ENCODE results near the gene ADAM12. TPM values are rescaled to one million over a fixed set of nuclear protein-coding genes. Genes with fewer than 3 reads are reported as not detected.

Gene ADAM12
- total RNA-seq, 3 donors from 2014 or later (not counting 1 experiment from before 2014, with no cell fraction given) = 1.6 to 1.9 (median 1.8) TPM

DNA sequence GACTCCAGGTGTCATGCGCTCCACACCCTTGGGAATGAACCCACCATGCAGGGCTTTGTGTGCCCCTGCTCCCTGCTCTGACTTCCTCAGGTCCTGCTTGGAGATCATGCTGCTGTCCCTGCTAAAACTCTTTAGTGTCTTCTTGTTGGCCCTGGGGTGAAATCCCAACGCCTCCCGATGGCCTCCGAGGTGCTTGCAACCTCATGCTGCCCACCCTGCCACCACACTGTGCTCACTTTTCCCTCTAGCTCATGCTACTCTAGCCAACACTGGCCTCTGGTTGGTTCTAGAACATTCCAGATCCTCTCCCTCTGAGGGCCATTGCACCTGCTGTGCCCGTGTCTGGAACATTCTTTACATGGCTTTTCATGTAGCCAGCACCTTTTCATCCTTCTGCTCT is 227.7 kb downstream of the ADAM12 start:
- no peak overlapping the region for H3K27ac ChIP-seq (ENCODE audit: low read length)
- H3K9me3 ChIP-seq (ENCODE audit: control insufficient read depth, insufficient read depth, low read length) = no peaks in the 10 kb centered on the region
- H3K4me1 Mint-ChIP-seq = peaks cover 0 to 4% of the 10 kb centered on the region in 2 donors
- ATAC-seq (no peak), DNase-seq (no peak)
- H3K27ac Mint-ChIP-seq = no peak overlapping the region
- peaks cover 15 to 17% of the 10 kb centered on the region in 2 donors for H3K27me3 Mint-ChIP-seq (ENCODE audit: low read depth in 2 of 2)
- intact Hi-C loops (cut with micrococcal nuclease) = no loop called here
- H3K9me3 Mint-ChIP-seq = no peaks in the 10 kb centered on the region
- no peaks in the 10 kb centered on the region for H3K36me3 Mint-ChIP-seq
- no peaks in the 10 kb centered on the region for H3K4me1 ChIP-seq (ENCODE audit: control insufficient read depth, insufficient read depth, low read length)
- H3K27me3 ChIP-seq (ENCODE audit: control insufficient read depth, insufficient read depth, low read length) = no peaks in the 10 kb centered on the region
- TF ChIP-seq, protein P1, sequence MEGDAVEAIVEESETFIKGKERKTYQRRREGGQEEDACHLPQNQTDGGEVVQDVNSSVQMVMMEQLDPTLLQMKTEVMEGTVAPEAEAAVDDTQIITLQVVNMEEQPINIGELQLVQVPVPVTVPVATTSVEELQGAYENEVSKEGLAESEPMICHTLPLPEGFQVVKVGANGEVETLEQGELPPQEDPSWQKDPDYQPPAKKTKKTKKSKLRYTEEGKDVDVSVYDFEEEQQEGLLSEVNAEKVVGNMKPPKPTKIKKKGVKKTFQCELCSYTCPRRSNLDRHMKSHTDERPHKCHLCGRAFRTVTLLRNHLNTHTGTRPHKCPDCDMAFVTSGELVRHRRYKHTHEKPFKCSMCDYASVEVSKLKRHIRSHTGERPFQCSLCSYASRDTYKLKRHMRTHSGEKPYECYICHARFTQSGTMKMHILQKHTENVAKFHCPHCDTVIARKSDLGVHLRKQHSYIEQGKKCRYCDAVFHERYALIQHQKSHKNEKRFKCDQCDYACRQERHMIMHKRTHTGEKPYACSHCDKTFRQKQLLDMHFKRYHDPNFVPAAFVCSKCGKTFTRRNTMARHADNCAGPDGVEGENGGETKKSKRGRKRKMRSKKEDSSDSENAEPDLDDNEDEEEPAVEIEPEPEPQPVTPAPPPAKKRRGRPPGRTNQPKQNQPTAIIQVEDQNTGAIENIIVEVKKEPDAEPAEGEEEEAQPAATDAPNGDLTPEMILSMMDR (IDR thresholded peaks at IDR 0.05) = no peak
- H3K4me3 ChIP-seq (ENCODE audit: low read length) = no peak overlapping the region
- no peak overlapping the region for H3K4me3 Mint-ChIP-seq
- no peaks in the 10 kb centered on the region for H3K36me3 ChIP-seq (ENCODE audit: control insufficient read depth, insufficient read depth, low read length)
- 72% methylated on average over 5 of the region's 5 CpGs for WGBS (ENCODE audit: insufficient coverage)

- ATAC-seq (peak in 1 of 3 donors; percentile 22), DNase-seq (no peak)
- TF ChIP-seq, protein P1 (IDR thresholded peaks at IDR 0.05) = no peak
- H3K27me3 ChIP-seq (ENCODE audit: control insufficient read depth, insufficient read depth, low read length) = no peaks in the 10 kb centered on the region
- H3K27ac ChIP-seq (ENCODE audit: low read length) = no peak overlapping the region
- H3K4me1 ChIP-seq (ENCODE audit: control insufficient read depth, insufficient read depth, low read length) = no peaks in the 10 kb centered on the region
- no peak overlapping the region for H3K4me3 ChIP-seq (ENCODE audit: low read length)
- Mint-ChIP-seq H3K4me3 (no peak overlapping the region), H3K9me3 (no peaks in the 10 kb centered on the region), H3K27ac (no peak overlapping the region), H3K36me3 (no peaks in the 10 kb centered on the region), H3K4me1 (peaks cover 0 to 4% of the 10 kb centered on the region in 2 donors), H3K27me3 (ENCODE audit: low read depth in 2 of 2) (peaks cover 15 to 19% of the 10 kb centered on the region in 2 donors)
- no peaks in the 10 kb centered on the region for H3K9me3 ChIP-seq (ENCODE audit: control insufficient read depth, insufficient read depth, low read length)
- H3K36me3 ChIP-seq (ENCODE audit: control insufficient read depth, insufficient read depth, low read length) = no peaks in the 10 kb centered on the region
- intact Hi-C loops (cut with micrococcal nuclease) = no loop called here
- 73% methylated on average over 20 of the region's 20 CpGs for WGBS (ENCODE audit: insufficient coverage)
Observed at GRCh38 chr10:126158133-126158892, 230.0 kb downstream of the ADAM12 start.

DNA sequence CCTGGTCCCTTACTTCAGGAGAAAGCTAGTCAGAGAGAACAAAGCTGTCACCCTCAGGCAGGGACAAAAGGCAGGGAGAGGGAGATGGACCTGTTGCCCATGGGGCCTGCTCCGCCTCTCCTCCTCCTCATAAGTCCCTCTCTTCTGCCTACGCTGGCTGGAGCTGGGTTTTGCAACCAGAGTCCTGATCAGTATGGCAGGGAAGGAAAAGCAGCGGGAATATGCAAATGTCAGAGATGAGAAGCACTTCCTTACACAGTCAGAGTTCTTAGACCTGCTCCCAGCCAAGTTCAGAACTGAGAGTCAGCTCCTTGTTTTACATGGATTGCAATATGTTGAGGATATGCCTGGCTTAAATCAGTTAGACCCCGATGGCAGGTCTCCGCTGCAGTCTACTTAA is 231.1 kb downstream of the ADAM12 start:
- intact Hi-C loops (cut with micrococcal nuclease) = no loop called here
- TF ChIP-seq, protein P1 (IDR thresholded peaks at IDR 0.05) = no peak
- H3K36me3 Mint-ChIP-seq = peaks cover under 1% of the 10 kb centered on the region
- no peaks in the 10 kb centered on the region for H3K4me1 ChIP-seq (ENCODE audit: control insufficient read depth, insufficient read depth, low read length)
- no peak overlapping the region for H3K4me3 Mint-ChIP-seq
- H3K9me3 ChIP-seq (ENCODE audit: control insufficient read depth, insufficient read depth, low read length) = no peaks in the 10 kb centered on the region
- H3K27me3 ChIP-seq (ENCODE audit: control insufficient read depth, insufficient read depth, low read length) = no peaks in the 10 kb centered on the region
- 79% methylated on average over 5 of the region's 5 CpGs for WGBS (ENCODE audit: insufficient coverage)
- H3K36me3 ChIP-seq (ENCODE audit: control insufficient read depth, insufficient read depth, low read length) = no peaks in the 10 kb centered on the region
- ATAC-seq (no peak), DNase-seq (no peak)
- peaks cover 0 to 4% of the 10 kb centered on the region in 2 donors for H3K4me1 Mint-ChIP-seq
- H3K27me3 Mint-ChIP-seq (ENCODE audit: low read depth in 2 of 2) = peaks cover 16 to 18% of the 10 kb centered on the region in 2 donors
- no peak overlapping the region for H3K27ac Mint-ChIP-seq
- H3K4me3 ChIP-seq (ENCODE audit: low read length) = no peak overlapping the region
- H3K9me3 Mint-ChIP-seq = no peaks in the 10 kb centered on the region
- H3K27ac ChIP-seq (ENCODE audit: low read length) = no peak overlapping the region
